Measurements from ENCODE around the gene SUMO2. TPM values are rescaled to one million over a fixed set of nuclear protein-coding genes. Genes with fewer than 3 reads are reported as not detected.

Gene SUMO2
- polyA plus RNA-seq, 3 donors = 64.9 to 318 (median 282) TPM

GRCh38 chr17:75155191-75155601, 27.6 kb downstream of the SUMO2 start:
- no peak for DNase-seq
- Mint-ChIP-seq H3K9me3 (peaks cover 0 to 2% (median 0%) of the 10 kb centered on the region in 7 donors), H3K27me3 (ENCODE audit: low read depth in 3 of 3) (peaks cover 0 to 2% (median 0%) of the 10 kb centered on the region in 3 donors), H3K27ac (peak overlapping the region in 1 of 7 donors; percentile 58), H3K4me1 (peaks cover 19% of the 10 kb centered on the region), H3K36me3 (peaks cover 0 to 13% of the 10 kb centered on the region in 2 donors), H3K4me3 (no peak overlapping the region)
- peak overlapping the region; percentile 100 for H3K4me2 ChIP-seq (replicated peaks; ENCODE audit: extremely low read depth, low read length, poor library complexity, severe bottlenecking)
- H3K36me3 ChIP-seq (replicated peaks in 1 of 2; ENCODE audit: control insufficient read depth in 1 of 2, insufficient read depth in 2 of 2, low read length in 2 of 2) = no peaks in the 10 kb centered on the region
- no peaks in the 10 kb centered on the region for H3K27me3 ChIP-seq (ENCODE audit: control insufficient read depth in 2 of 2, insufficient read depth in 2 of 2, low read length in 2 of 2)
- H3K27ac ChIP-seq (ENCODE audit: low read depth in 1 of 2, low read length in 2 of 2) = no peak overlapping the region
- H2AFZ ChIP-seq (ENCODE audit: insufficient read depth, low read depth, low read length, poor library complexity, severe bottlenecking) = peak overlapping the region; percentile 24
- TF ChIP-seq CTCF (IDR thresholded peaks at IDR 0.05) = no peak
- peak overlapping the region in 1 of 3 experiments; percentile 97 for H3K4me3 ChIP-seq (replicated peaks in 1 of 3; ENCODE audit: low read depth in 2 of 3, low read length in 3 of 3)
- WGBS (ENCODE audit: insufficient coverage) = no CpG with 5 or more reads among the region's 3 CpGs
- H4K20me1 ChIP-seq (ENCODE audit: insufficient read depth, low read length) = peaks cover 19% of the 10 kb centered on the region
- peaks cover 42% of the 10 kb centered on the region for H3K79me2 ChIP-seq (ENCODE audit: insufficient read depth, low read length)
- intact Hi-C loops (cut with micrococcal nuclease) = loop anchor here in 1 of 2 donors (2.0 kb wide), 1 partner anchor 28 kb away; the partner anchor contains the start of gene SUMO2
- H3K9me3 ChIP-seq (replicated peaks in 1 of 2; ENCODE audit: control insufficient read depth in 1 of 2, insufficient read depth in 1 of 2, low read length in 2 of 2) = no peaks in the 10 kb centered on the region
- H3K4me1 ChIP-seq (ENCODE audit: control insufficient read depth in 1 of 2, insufficient read depth in 2 of 2, low read length in 2 of 2) = peaks cover 14 to 18% of the 10 kb centered on the region in 2 donors
- H3K9ac ChIP-seq (ENCODE audit: insufficient read depth, low read length, poor library complexity, severe bottlenecking) = no peak overlapping the region

GRCh38 chr17:75154195-75155106, 28.3 kb downstream of the SUMO2 start, which contains the start of gene JPT1:
Gene JPT1, minus strand, starts transcription at chr17:75154512. Its CDS starts 115 bp downstream, at chr17:75154397.
- H3K36me3 Mint-ChIP-seq = peaks cover 0 to 6% of the 10 kb centered on the region in 2 donors
- H3K9ac ChIP-seq (ENCODE audit: insufficient read depth, low read length, poor library complexity, severe bottlenecking) = peak within 1 kb of the TSS; percentile 73
- intact Hi-C loops (cut with micrococcal nuclease) = loop anchor here (2.0 to 5.0 kb wide), 2 partner anchors 28 to 42 kb away; partner anchors contain the start of gene SUMO2 (in 1 of the 2)
- peaks cover 0 to 2% (median 0%) of the 10 kb centered on the region in 3 donors for H3K27me3 Mint-ChIP-seq (ENCODE audit: low read depth in 3 of 3)
- peak within 1 kb of the TSS in 1 of 2 donors; percentile 72 for H3K27ac ChIP-seq (ENCODE audit: low read depth in 1 of 2, low read length in 2 of 2)
- peak; percentile 97 to 99 (median 97) for DNase-seq
- TF ChIP-seq CTCF (IDR thresholded peaks at IDR 0.05) = no peak
- H3K4me3 ChIP-seq (replicated peaks in 1 of 3; ENCODE audit: low read depth in 2 of 3, low read length in 3 of 3) = peak within 1 kb of the TSS; percentile 61 to 97 (median 69)
- H3K4me1 ChIP-seq (ENCODE audit: control insufficient read depth in 1 of 2, insufficient read depth in 2 of 2, low read length in 2 of 2) = peaks cover 14 to 22% of the 10 kb centered on the region in 2 donors
- no peaks in the 10 kb centered on the region for H3K27me3 ChIP-seq (ENCODE audit: control insufficient read depth in 2 of 2, insufficient read depth in 2 of 2, low read length in 2 of 2)
- peak within 1 kb of the TSS; percentile 100 for H3K4me2 ChIP-seq (replicated peaks; ENCODE audit: extremely low read depth, low read length, poor library complexity, severe bottlenecking)
- H3K4me1 Mint-ChIP-seq = peaks cover 23% of the 10 kb centered on the region
- peaks cover 50% of the 10 kb centered on the region for H3K79me2 ChIP-seq (ENCODE audit: insufficient read depth, low read length)
- H3K9me3 ChIP-seq (replicated peaks in 1 of 2; ENCODE audit: control insufficient read depth in 1 of 2, insufficient read depth in 1 of 2, low read length in 2 of 2) = no peaks in the 10 kb centered on the region
- peaks cover 19% of the 10 kb centered on the region for H4K20me1 ChIP-seq (ENCODE audit: insufficient read depth, low read length)
- no peaks in the 10 kb centered on the region for H3K36me3 ChIP-seq (replicated peaks in 1 of 2; ENCODE audit: control insufficient read depth in 1 of 2, insufficient read depth in 2 of 2, low read length in 2 of 2)
- H2AFZ ChIP-seq (ENCODE audit: insufficient read depth, low read depth, low read length, poor library complexity, severe bottlenecking) = peak within 1 kb of the TSS; percentile 83
- peak within 1 kb of the TSS; percentile 75 to 90 (median 78) for H3K27ac Mint-ChIP-seq
- H3K9me3 Mint-ChIP-seq = peaks cover 0 to 2% (median 0%) of the 10 kb centered on the region in 7 donors
- H3K4me3 Mint-ChIP-seq = peak within 1 kb of the TSS; percentile 94 to 95
- WGBS (ENCODE audit: insufficient coverage) = 3% methylated on average over 52 of the region's 67 CpGs

Data from CD14-positive monocyte (primary cell).